KG1 (cell line): ENCODE results near the gene EGFR.

Source experiments
- DNase-seq: peaks from one replicate; lab custom pipeline; 2025; lab: John Stamatoyannopoulos, UW

The EGFR gene

GRCh38 chr7:55212838-55213237 lies 194.0 kb downstream of the EGFR start:
- no peak for DNase-seq

GRCh38 chr7:55214707-55215106 lies 195.9 kb downstream of the EGFR start:
- no peak for DNase-seq

- DNase-seq, result no peak
Measured at GRCh38 chr7:55223023-55223422, 204.2 kb downstream of the EGFR start.

GRCh38 chr7:55224111-55224510 lies 205.3 kb downstream of the EGFR start:
- DNase-seq, result no peak

GRCh38 chr7:55224810-55225209 lies 206.0 kb downstream of the EGFR start:
- DNase-seq, result no peak

- no peak for DNase-seq
Measured at GRCh38 chr7:55230014-55230413, 211.2 kb downstream of the EGFR start.

GRCh38 chr7:55231736-55232280 lies 213.0 kb downstream of the EGFR start:
- no peak for DNase-seq

- no peak for DNase-seq
Measured at GRCh38 chr7:55233001-55233400, 214.2 kb downstream of the EGFR start.

GRCh38 chr7:55234408-55234807 lies 215.6 kb downstream of the EGFR start:
- DNase-seq, result no peak

- no peak for DNase-seq
Measured at GRCh38 chr7:55235115-55235514, 216.3 kb downstream of the EGFR start.

GRCh38 chr7:55235801-55236200 lies 217.0 kb downstream of the EGFR start:
- DNase-seq, result no peak

- no peak for DNase-seq
Measured at GRCh38 chr7:55236476-55236875, 217.7 kb downstream of the EGFR start.

- DNase-seq, result no peak
Measured at GRCh38 chr7:55237156-55237893, 218.5 kb downstream of the EGFR start.

- no peak for DNase-seq
Measured at GRCh38 chr7:55239406-55239805, 220.6 kb downstream of the EGFR start.

GRCh38 chr7:55240418-55241142 lies 221.8 kb downstream of the EGFR start:
- DNase-seq, result no peak

GRCh38 chr7:55241958-55242357 lies 223.1 kb downstream of the EGFR start:
- no peak for DNase-seq

- no peak for DNase-seq
Measured at GRCh38 chr7:55242613-55243012, 223.8 kb downstream of the EGFR start.

- no peak for DNase-seq
Measured at GRCh38 chr7:55244006-55244745, 225.4 kb downstream of the EGFR start.

GRCh38 chr7:55245271-55245723 lies 226.5 kb downstream of the EGFR start:
- no peak for DNase-seq

- no peak for DNase-seq
Measured at GRCh38 chr7:55246171-55246570, 227.4 kb downstream of the EGFR start.

- no peak for DNase-seq
Measured at GRCh38 chr7:55247428-55247827, 228.6 kb downstream of the EGFR start.

GRCh38 chr7:55248526-55248925 lies 229.7 kb downstream of the EGFR start:
- DNase-seq, result no peak

- no peak for DNase-seq
Measured at GRCh38 chr7:55249332-55249731, 230.5 kb downstream of the EGFR start.
